ENCODE measurements around the gene TRAPPC3. TPM values are rescaled to one million over a fixed set of nuclear protein-coding genes. Genes with fewer than 3 reads are reported as not detected.

The TRAPPC3 gene
- total and polyA plus RNA-seq, 9 of the 15 experiments (the other 6 are each of a cell fraction or from before 2014, with no cell fraction given): 20.6 to 141 (median 112) TPM

- TF ChIP-seq CUX1 (CRISPR knock-in tag; IDR thresholded peaks at IDR 0.05): no peak
- no peak for TF ChIP-seq NCOR1 (IDR thresholded peaks at IDR 0.05)
- TF ChIP-seq JUND (IDR thresholded peaks at IDR 0.05; ENCODE audit: borderline replicate concordance, low read depth, low read length): peak; percentile 63
- peak; percentile 67; the same call in 2 of the 3 replicates for TF ChIP-seq JUND (tag; IDR thresholded peaks at IDR 0.05; ENCODE audit: borderline replicate concordance, low read depth, low read length)
- TF ChIP-seq FOXO4 (CRISPR knock-in tag; IDR thresholded peaks at IDR 0.05): no peak
- no peak for TF ChIP-seq ZBTB8A (IDR thresholded peaks at IDR 0.05; ENCODE audit: partially characterized antibody)
- TF ChIP-seq HEY1 (CRISPR knock-in tag; IDR thresholded peaks at IDR 0.05; ENCODE audit: borderline replicate concordance): no peak
- no peak for TF ChIP-seq NFATC3 (IDR thresholded peaks at IDR 0.05)
- TF ChIP-seq ZFP1 (CRISPR knock-in tag; IDR thresholded peaks at IDR 0.05): no peak
- TF ChIP-seq ZZZ3 (IDR thresholded peaks at IDR 0.05): no peak
- no peak for TF ChIP-seq PYGO2 (tag; IDR thresholded peaks at IDR 0.05)
- TF ChIP-seq ASH1L (IDR thresholded peaks at IDR 0.05; ENCODE audit: borderline replicate concordance, low read depth, partially characterized antibody): no peak
- no peak for TF ChIP-seq ZKSCAN8 (CRISPR knock-in tag; IDR thresholded peaks at IDR 0.05)
- no peak for TF ChIP-seq ZNF507 (tag; conservative IDR thresholded peaks at IDR 0.05)
- peak; percentile 61; the same call in 1 of the 2 replicates for TF ChIP-seq E2F1 (CRISPR knock-in tag; IDR thresholded peaks at IDR 0.05)
- no peak for TF ChIP-seq MCM7 (IDR thresholded peaks at IDR 0.05)
- TF ChIP-seq MXI1 (IDR thresholded peaks at IDR 0.05; ENCODE audit: low read depth, low read length): no peak
- TF ChIP-seq USF2 (CRISPR knock-in tag; IDR thresholded peaks at IDR 0.05): no peak
- TF ChIP-seq NFIC (IDR thresholded peaks at IDR 0.05): peak; percentile 32; the same call in 1 of the 2 replicates
Measured at GRCh38 chr1:36187800-36188593, 38.7 kb upstream of the TRAPPC3 start (continued).

All from K562 (cell line).